ENCODE results near the gene NFATC2.

- TF ChIP-seq POLR2A (IDR thresholded peaks at IDR 0.05; ENCODE audit: low read length) (no peak), GATA1 (IDR thresholded peaks at IDR 0.05; ENCODE audit: low read depth, low read length) (no peak)
Measured at GRCh38 chr20:51468636-51469035, 73.9 kb downstream of the NFATC2 start.
